T-helper 1 cell treated with Interleukin-12 subunit alpha and Interleukin-12 subunit beta and Interleukin-4 antibody, amounts not matched to agents 30 ng/mL and 1 ng/mL, for 36 hours (primary cell): ENCODE measurements around the gene EYS. TPM values are rescaled to one million over a fixed set of nuclear protein-coding genes. Genes with fewer than 3 reads are reported as not detected.

Source experiments
- intact Hi-C: fragments of 100-400 bp; cut with micrococcal nuclease; formaldehyde crosslinking; loops from one replicate; pipeline ENCODE4 v1.15.1; 2024
- total RNA-seq: library from RNA; stranded (reverse); gene quantifications from 2 replicates; pipeline ENCODE4 v1.2.3, GENCODE V29; 2022

The EYS gene
- total RNA-seq, 1 donor from 2014 or later, result not detected

DNA sequence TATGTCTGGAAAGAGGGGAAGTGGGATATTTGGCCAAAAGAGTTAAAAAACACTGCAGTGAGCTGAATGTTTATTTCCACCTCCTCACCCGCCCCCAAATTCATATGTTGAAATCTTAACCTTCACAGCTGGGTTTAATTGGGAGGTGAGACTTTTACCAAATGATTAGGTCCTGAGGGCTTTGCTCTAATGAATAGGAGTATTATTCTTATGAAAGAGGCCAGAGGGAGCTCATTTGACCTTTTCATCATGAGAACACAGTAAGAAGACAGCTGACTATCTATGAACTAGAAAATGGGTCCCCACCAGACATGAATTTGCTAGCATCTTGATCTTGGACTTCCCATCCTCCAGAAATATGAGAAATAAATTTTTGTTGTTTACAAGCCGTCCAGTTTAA lies 1042.5 kb downstream of the EYS start:
- intact Hi-C loops, result no loop called here

DNA sequence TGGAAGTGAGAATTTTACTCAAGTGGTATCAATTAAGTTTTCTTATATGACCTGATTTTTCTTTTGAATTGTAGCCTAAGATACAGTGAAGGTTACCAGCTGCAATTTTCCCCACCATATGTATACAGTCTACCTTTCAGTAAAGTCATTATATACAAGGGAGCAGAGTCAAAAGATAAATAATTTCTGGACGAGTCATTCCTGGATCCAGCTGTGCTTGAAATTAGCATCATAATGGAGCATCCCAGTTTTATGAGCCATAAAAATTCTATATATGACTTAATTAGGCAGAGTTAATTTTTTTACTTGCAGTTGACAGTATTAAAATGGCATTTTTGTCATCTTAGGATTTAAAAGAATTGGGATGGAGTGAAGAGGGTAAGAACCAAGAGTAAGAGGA lies 1063.0 kb downstream of the EYS start:
- intact Hi-C loops, result no loop called here

DNA sequence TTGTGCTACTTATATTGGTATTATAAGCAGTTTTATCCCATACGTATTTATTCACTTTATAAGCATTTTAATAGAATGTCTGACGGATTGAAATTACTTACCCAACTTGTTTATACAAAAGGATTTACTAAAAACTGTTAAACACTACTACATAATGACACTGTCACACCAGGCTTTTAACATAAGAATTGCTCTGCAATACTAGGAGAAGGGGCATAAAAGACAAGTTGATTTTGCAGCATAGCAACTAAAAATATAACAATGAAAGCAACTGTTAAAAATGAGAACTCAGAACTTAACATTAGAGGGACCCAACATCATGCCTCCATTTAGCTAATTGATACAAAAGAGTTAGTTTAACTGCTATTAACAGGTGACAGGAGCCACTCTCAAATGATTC lies 1076.1 kb downstream of the EYS start:
- intact Hi-C loops, result no loop called here

DNA sequence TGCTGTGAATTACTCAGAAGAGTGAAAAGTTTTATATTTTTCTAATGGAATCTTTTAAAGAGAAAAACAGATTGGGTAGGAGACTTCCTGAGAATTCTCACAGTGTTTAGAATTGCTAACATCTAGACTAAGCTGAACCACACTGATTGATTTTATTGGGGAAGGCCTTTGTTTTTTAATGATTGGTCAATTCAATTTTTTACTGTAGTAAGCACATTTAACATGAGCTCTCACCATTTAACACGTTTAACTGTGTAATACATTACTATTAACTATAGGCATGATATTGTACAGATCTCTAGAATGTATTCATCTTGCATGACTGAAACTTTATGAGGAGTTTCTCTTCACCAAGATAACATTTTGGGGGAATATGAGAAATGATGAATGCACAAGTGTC lies 1084.1 kb downstream of the EYS start:
- intact Hi-C loops, result no loop called here

DNA sequence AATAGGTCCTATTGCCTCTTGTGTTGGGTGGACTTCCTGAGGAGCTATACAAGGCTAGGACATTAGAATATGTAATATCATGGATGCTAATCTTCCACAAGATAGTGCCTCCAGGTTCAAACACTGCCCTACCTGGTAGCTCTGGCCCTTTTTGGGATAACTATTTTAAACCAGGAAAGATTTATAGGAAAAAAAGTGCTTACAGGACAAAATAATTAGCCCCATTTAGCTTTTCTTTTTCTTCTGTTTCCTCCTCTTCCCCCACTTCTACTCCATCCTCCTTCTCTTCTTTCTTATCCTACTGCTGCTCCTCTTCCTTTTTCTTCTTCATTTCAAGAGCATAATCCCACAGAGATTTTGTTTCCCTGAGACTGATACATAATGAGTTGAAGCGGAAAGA lies 1104.0 kb downstream of the EYS start:
- intact Hi-C loops, result no loop called here

DNA sequence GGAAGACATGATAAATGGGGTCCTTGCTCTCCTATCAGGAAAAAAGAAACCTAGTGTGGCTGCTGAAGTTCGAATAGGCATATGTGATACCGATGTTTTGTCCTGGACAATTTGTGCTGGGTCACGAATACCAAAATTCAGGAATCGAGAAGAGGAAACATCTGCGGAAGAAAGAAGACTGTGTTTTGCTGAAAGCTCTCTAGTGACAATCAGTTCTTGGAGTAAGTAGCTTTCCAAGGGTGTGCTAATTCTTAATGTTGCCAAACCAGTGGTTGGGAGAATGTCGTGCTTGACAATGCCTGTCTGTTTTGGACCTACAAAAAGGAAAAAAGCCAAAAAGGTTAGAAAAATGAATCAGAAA lies 1115.4 kb downstream of the EYS start:
- intact Hi-C loops, result no loop called here

DNA sequence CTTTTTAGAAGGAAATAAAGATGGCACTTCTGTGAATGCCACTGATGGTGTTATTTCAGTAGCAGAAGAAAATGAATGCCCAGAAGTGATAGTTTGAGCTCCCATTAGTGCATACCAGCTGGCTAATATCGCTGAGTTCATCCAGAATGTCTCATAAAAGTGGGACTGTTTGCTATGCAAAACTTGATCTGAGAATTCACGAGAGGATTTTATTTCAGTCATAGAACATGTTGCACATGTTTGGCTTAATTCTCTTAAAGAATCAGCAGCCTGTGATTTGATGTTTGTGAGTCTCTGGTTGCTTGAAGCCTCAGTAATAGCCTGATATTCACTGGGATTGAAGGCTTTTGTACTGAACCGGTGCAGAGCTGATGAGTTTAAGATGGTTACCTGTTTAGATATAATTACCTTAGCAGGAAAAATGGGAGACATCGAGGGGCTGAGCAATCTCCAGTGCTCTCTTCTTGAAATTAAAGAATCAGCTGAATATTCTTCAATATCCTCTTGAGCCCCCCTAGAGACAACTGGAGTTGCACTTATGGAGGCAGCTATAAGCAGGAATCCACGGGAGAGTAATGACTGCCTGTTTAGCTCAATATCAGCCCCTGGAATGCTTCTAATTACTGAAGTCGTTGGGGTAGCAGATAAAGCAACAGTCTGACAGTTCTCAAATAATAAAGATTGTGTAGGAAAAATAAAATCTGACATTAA lies 1115.9 kb downstream of the EYS start:
- intact Hi-C loops, result no loop called here

DNA sequence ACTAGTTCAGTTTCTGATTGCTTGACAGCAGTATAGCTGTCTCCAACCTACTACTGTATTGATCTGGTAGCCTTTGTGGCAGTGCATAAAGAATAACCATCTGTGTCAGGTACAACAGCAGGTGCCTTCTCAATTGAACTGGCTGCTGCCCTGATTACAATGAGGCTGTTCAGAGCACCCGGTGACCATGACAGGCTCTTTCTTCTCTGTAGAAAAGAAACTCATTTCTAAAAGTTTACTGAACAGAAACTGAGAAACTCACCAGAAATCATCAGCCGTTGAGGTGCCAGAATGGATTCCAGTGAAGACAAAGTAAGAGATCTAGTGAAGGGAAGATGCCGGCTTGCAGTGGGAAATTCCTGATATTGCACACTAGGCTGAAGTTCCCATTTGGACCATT lies 1117.1 kb downstream of the EYS start:
- intact Hi-C loops, result no loop called here

DNA sequence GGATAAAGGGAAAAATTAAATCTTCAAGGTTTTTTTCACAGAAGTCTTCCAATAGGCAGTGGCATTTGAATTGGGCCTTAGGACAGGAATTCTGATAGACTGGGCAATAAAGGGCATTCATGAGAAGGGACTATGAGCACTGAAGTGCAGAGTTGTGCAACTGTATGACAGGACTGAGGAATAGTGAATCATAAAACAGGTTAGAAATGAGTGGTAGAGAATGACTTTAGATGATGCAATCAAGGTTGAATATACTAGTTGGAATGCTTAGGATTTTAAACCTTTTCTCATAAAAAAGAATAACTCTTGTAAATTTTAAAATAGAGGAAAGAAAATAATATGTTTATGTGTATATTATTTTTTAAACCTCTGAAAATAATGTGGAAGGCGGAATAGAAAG lies 1126.7 kb downstream of the EYS start:
- intact Hi-C loops, result no loop called here

DNA sequence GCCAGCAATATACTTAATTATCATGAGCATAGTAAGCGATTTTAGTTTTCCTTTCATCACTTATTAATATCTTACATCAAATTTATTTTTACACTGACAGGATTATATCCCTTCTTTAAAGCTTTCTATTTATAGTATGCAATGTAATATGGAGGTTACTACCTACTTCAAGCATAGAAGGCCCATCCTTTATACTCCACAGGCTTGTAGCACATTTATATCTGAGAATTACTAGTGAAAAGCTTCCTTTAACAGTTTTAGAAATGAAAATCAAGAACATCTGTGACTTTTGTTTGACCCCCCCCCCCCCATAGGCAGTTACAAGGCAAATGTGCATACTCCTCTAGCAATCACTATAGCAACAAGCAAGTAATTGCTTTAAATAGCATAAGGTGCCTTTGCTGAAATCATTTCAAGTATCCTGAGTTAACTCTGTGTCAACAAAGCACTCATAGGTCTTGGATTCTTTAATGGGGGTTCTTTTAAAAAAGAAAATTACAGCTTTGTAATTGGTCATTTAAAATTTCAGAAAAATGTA lies 1153.7 kb downstream of the EYS start:
- intact Hi-C loops, result no loop called here

DNA sequence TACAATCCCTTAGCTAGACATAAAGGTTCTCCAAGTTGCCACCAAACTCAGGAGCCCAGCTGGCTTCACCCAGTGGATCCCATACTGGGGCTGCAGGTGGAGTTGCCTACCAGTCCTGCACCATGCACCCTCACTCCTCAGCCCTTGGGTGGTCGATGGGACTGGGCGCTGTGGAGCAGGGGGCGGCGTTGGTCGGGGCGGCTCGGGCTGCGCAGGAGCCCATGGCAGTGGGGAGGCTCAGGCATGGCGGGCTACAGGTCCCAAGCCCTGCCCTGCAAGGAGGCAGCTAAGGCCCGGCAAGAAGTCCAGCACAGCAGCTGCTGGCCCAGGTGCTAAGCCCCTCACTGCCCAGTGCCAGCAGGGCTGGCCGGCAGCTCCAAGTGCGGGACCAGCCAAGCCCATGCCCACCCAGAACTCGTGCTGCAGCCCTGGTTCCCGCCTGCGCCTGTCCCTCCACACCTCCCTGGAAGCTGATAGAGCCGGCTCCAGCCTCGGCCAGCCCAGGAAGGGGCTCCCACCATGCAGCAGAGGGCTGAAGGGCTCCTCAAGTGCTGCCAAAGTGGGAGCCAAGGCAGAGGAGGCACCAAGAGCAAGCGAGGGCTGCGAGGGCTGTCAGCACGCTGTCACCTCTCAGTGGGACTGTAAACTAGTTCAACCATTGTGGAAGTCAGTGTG lies 1159.3 kb downstream of the EYS start:
- intact Hi-C loops, result no loop called here

DNA sequence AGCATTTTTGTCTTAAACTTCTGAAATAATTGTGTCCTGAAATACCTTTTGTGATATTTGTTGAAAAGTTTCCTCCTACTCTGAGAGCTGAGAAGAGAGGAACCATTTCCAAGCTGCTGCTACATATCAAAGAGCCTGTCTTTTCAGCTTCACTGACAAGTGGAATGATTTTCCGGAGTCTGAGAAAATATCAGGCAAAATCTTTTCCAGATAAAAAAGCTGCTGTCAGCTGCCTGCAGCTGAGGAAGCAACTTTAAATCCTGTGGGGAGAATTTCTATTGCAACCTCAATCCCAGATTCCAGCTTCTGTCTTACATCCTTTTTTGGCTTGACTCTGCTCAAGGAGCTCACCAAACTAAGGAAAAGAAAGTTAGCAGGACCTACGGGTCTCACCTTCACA lies 1167.1 kb downstream of the EYS start:
- intact Hi-C loops, result no loop called here

DNA sequence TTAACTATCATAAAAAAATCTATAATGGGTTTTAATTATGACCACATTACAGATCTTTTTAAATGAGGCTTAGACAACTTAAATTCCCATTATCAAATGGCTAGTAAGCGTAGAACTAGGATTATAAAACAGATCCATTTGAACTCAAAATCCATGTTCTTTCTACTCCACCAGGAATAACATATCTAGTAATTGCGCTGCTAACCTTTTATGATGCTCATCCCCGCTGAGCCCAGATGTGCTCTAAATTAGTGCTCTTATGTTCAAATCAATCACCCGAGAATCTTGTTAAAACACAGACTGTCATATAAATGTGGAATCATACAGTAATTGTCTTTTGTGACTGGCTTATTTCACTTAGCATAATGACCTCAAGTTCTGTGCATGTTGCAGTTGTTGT lies 1168.3 kb downstream of the EYS start:
- intact Hi-C loops, result no loop called here

DNA sequence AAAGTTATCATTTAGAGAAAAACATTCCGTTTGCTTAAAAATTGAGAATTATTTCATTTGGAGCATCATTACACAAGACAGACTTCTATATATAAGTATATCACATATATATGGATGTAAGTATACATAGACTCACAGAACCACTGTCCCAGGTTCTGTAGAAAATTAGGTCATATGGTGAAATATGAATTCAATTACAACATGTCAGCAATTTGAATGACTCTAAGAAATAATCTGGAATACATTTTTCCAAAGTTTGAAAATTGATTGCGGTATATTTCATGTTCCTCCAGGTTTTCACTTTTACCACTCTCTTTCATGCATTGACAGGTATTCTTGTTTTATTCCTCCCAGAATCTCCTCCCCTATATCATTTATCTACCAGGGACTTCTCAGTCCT lies 1179.1 kb downstream of the EYS start:
- intact Hi-C loops, result no loop called here

DNA sequence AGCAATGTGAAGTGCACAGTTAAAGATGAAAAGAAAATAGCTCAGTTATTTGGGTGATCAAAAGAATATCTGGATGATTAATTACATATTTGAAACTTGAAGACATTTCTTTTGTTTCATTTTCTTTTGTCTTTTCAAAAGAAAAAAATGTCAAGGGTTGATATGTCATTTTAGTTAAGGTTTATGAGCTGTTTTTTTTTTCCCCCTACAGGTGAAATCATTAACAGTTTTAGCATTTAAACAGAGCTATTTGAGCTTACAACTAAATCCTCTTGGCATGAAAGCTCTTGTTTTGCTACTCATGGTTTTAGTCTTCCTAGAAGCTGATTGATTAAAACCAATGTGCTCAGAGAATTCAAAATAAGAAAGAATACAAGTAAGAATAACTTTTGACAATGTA lies 1184.2 kb downstream of the EYS start:
- intact Hi-C loops, result no loop called here

DNA sequence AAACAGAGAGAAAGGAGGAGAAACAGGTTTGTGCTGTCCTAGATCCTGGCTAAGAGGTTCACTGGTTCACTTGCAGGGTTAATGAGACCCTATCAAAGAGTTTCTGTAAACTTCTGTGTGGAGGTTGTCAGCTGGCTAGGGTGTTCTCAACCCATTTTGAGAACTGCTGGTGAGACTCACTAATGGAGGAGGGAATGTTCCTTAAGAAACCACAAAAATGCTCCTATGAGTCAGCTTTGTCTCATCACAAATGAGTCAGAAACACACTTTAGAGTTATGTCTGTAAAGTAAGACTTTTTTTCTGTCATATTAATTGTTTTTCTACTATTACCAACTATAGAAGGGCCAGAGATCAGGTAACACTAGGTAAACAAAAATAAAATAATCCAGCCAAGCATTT lies 1187.0 kb downstream of the EYS start:
- intact Hi-C loops, result no loop called here

DNA sequence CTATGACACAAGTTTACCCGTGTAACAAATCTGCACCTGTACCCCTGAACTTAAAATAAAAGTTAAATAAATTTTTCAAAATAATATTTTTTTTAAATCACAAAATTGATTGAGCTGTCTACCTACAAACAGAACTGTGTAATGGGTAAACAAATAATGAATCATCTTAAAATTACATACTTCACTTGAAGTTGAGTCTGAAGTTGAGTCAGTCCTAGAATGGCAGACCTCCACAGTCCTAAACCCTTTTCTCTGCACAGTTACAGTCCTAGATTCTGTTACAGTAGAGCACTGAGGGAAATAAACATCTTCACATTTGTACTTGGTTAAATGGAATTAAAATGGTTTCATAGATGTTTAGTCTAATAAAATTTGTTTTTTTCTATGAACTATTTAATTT lies 1190.6 kb downstream of the EYS start:
- intact Hi-C loops, result no loop called here

DNA sequence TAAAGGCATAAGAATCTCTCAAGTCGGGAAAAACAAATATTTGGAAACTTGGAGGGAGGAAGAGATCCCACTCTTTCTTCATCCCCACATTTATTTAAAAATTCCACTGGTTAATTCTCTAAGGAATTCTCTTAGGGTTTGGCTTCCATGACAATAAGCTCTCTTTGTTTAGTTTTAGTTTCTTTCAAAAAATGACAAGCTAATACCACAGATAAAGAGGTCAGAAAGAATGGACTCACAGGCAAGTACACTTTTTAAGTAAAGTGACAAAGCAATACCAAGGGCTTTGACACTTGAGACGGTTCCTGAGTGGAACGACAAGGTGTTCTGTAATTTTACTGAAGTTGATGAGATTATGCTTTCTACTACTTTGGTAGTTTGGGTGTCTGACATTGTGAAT lies 1199.4 kb downstream of the EYS start:
- intact Hi-C loops, result no loop called here

DNA sequence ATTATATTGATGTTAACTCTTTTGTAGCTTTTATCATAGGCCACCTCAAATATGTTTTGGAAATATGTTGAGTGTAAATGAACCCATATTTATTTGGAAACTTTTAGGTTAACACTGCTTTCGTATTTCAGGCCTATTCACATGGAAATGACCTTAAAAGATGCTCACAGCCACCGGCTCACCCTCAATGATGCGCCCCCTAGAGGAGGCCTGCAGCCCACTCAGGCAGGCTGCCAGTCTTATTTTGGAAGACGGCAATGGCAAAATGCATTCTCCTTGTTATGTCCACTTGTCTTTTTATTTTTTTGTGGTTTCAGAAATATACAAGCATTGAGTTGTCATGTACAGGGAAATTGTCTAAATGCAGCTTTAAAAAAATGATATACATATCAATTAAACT lies 1201.7 kb downstream of the EYS start:
- intact Hi-C loops, result no loop called here

DNA sequence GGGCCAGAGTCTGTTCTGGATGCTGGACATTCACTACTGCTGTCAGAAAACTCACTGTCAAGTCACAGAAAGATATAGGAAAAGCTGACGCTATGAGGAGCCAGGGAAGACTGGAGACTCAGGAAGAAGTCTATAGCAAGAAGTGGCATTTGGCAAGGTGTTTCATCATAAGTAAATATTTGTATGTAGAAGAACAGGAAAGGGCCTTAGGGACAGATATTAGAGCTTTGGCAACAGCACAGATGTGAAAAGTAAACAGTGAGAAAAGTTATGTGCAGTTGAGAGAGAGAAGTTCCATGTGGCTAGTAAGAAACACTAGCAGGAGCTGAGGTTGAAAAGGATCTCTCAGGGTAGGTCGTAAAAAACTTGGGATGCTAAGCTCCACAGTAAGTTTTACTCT lies 1202.5 kb downstream of the EYS start:
- intact Hi-C loops, result no loop called here

DNA sequence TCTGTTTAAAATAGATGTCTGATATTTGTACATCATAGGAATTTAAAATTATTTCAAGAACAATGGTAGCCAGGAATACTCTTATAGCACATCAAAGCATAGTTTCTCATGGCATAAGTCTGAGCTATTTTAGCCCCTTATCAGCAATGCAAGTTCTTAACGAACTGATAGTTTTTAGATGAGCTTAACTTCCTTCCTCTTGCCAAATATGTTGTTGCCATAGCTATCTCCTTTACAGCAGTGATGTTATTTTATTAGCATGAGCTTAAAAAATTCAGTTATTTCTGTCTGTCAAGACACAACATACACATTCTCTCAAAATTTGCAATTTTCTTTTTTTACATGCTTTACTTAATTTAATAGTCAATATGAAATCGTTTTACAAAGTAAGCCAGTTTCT lies 1204.2 kb downstream of the EYS start:
- intact Hi-C loops, result no loop called here

DNA sequence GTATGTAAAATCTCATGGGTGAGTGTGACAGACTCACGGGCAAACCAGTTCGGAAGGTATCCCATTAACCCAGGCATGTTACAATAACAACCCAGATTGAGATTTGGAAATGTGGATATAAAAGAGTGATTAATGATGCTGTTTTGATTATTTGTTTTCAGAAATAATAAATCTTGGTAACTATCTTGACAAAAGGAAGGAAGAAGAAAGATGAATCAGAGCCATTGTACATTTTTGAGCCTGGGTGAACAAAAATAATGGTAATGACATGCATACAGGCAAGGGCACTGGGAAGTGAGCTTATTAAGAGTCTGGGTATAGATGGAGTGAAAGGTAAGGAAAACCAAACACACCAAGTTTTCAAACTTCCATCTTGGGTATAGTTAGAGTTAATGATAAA lies 1209.4 kb downstream of the EYS start:
- intact Hi-C loops, result no loop called here

DNA sequence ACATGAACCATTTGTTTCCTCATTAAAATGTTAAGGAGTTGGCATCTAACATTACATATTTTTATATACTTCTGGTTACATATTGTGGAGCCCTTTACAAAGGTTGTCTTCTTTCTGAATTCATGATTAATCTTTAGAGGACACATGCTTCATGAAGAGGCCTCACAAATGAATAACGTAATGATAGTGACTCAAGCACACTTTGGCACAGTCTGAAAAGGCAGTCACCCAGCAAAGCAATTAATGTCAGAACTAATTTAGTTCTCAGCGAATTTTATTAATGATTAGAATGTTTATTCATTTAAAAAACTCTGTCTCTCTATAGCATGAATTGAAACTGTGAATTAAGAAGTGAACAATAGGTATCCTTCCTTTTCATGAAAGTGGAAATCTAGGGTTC lies 1217.3 kb downstream of the EYS start:
- intact Hi-C loops, result no loop called here
